Peyer's patch (tissue), 4 donors: ENCODE results near the gene RNASEL.

Experiments used
- POLR2A ChIP-seq, 2 donors: fragments of 450-650 bp; IDR thresholded peaks; one replicate each; pipeline ENCODE4 v1.5.1; 2017; ENCODE audit warnings: antibody characterized with exemption in 2 of 2, mild to moderate bottlenecking in 2 of 2, moderate library complexity in 2 of 2
- TF ChIP-seq, protein P1 (sequence below), 6 experiments: fragments of 450-650 bp in 4 of 6; fragments of 200-600 bp in 2 of 6; sonication (generic) in 1 of 6; IDR thresholded peaks; one replicate each; pipeline ENCODE4 v1.5.1; 2017 to 2019; ENCODE audit warnings: antibody characterized with exemption in 6 of 6, mild to moderate bottlenecking in 3 of 6, moderate library complexity in 1 of 6

DNA sequence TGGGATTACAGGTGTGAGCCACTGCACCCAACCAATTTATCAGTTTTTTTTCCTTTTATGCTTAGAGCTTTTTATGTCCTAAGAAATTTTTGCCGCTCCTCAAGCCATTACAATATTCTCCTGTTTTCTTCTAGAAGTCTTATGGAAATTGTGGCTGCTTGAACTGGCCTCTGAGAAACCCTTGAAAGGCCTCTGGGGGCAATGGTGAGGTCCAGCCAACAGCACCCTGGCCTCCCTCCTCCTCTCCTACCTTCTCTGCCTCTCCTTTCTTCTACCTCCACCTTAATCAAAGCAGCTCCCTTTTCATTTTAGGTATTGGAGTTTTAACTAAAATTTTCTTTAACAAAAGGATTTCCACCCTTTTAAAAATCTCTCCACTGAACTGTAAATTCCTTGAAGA is 39.6 kb upstream of the RNASEL start:
- TF ChIP-seq, protein P1, sequence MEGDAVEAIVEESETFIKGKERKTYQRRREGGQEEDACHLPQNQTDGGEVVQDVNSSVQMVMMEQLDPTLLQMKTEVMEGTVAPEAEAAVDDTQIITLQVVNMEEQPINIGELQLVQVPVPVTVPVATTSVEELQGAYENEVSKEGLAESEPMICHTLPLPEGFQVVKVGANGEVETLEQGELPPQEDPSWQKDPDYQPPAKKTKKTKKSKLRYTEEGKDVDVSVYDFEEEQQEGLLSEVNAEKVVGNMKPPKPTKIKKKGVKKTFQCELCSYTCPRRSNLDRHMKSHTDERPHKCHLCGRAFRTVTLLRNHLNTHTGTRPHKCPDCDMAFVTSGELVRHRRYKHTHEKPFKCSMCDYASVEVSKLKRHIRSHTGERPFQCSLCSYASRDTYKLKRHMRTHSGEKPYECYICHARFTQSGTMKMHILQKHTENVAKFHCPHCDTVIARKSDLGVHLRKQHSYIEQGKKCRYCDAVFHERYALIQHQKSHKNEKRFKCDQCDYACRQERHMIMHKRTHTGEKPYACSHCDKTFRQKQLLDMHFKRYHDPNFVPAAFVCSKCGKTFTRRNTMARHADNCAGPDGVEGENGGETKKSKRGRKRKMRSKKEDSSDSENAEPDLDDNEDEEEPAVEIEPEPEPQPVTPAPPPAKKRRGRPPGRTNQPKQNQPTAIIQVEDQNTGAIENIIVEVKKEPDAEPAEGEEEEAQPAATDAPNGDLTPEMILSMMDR (IDR thresholded peaks at IDR 0.05), result no peak
- no peak for TF ChIP-seq POLR2A (IDR thresholded peaks at IDR 0.05)
